HepG2 (cell line): ENCODE measurements around the gene LCN12. TPM values are rescaled to one million over a fixed set of nuclear protein-coding genes. Genes with fewer than 3 reads are reported as not detected.
A peak's percentile ranks its signal among the peaks of the same experiment; 100 is the strongest.

ENCODE experiments used
- ATAC-seq: fragments of 200-7000 bp; cut with Tn5 transposase; 3 replicates; pipeline ENCODE4 v1.9.1; 2020; ENCODE audit warnings: mild to moderate bottlenecking, moderate library complexity
- BruUV-seq: library from RNA; stranded (reverse); fragments of 400-500 nt; replicated peaks from 2 replicates; lab custom pipeline; 2021; lab: Mats Ljungman, UMichigan
- CTCF ChIA-PET: fragments of 300-600 bp; formaldehyde crosslinking; extraction: SDS; loops from one replicate; lab custom pipeline; 2021; ENCODE audit warnings: low total read pairs, inconsistent platforms, low intra/inter-chr PET ratio; lab: Yijun Ruan, JAX
- POLR2A ChIA-PET: fragments of 350-600 bp; sonication (Branson Sonifier 250); formaldehyde crosslinking; loops from one replicate; lab custom pipeline; 2020; ENCODE audit warnings: antibody characterized with exemption, inconsistent platforms; lab: Yijun Ruan, JAX
- DNase-seq: peaks from one replicate; pipeline ENCODE4 v3.0.0-alpha.2; 2015; ENCODE audit warnings: low spot score
- FAIRE-seq: peaks from 3 replicates; lab custom pipeline; 2011; peaks lifted over from hg19 to GRCh38; lab: Jason Lieb, UNC
- H2AFZ ChIP-seq: one replicate; pipeline ENCODE4 v1.6.1; 2011; ENCODE audit warnings: low read length, inconsistent platforms
- H3K27ac ChIP-seq: fragments of 300-600 bp; 3 replicates; pipeline ENCODE4 v1.8.0; 2011; ENCODE audit warnings: mixed run types, mild to moderate bottlenecking, mixed read lengths, low read length, inconsistent platforms; ENCODE audit not compliant: insufficient read depth; ENCODE audit errors: extremely low read length
- H3K27me3 ChIP-seq, 2 experiments: fragments of 200-600 bp in 1 of 2; 2 replicates in 1 of 2; 3 replicates in 1 of 2; pipeline versions ENCODE4 v1.6.0 to v1.8.0; 2011; ENCODE audit warnings: low read length in 2 of 2, mild to moderate bottlenecking in 2 of 2, moderate library complexity in 2 of 2, inconsistent platforms in 1 of 2; ENCODE audit not compliant: insufficient read depth in 2 of 2, control insufficient read depth in 1 of 2
- H3K36me3 ChIP-seq, 2 experiments: fragments of 200-600 bp in 1 of 2; replicated peaks in 1 of 2; 2 replicates in 1 of 2; 3 replicates in 1 of 2; pipeline versions ENCODE4 v1.5.1 to v1.8.0; 2011; ENCODE audit warnings: low read length in 2 of 2, inconsistent platforms in 1 of 2; ENCODE audit not compliant: insufficient read depth in 2 of 2, control insufficient read depth in 1 of 2
- H3K4me1 ChIP-seq: 2 replicates; pipeline ENCODE4 v1.5.1; 2012; ENCODE audit warnings: low read length, inconsistent platforms; ENCODE audit not compliant: insufficient read depth
- H3K4me2 ChIP-seq: 2 replicates; pipeline ENCODE4 v1.6.0; 2011; ENCODE audit warnings: low read depth, low read length, inconsistent platforms
- H3K4me3 ChIP-seq, 3 experiments: fragments of 200-600 bp in 1 of 3; sonication (generic), shearing (Covaris generic) in 1 of 3; replicated peaks in 1 of 3; 2 replicates each; pipeline ENCODE4 v1.5.1; 2011 to 2016; ENCODE audit warnings: low read length in 3 of 3, inconsistent platforms in 2 of 3, low read depth in 2 of 3, mild to moderate bottlenecking in 2 of 3, control low read depth in 1 of 3, mixed read lengths in 1 of 3; ENCODE audit not compliant: insufficient read depth in 1 of 3
- H3K79me2 ChIP-seq: one replicate; pipeline ENCODE4 v1.6.1; 2011; ENCODE audit warnings: low read length, inconsistent platforms; ENCODE audit not compliant: insufficient read depth
- H3K9ac ChIP-seq: 2 replicates; pipeline ENCODE4 v1.6.0; 2011; ENCODE audit warnings: mild to moderate bottlenecking, low read depth, low read length, inconsistent platforms; ENCODE audit not compliant: insufficient read depth
- H3K9me3 ChIP-seq: 2 replicates; pipeline ENCODE4 v1.5.1; 2012; ENCODE audit warnings: mild to moderate bottlenecking, low read length
- H4K20me1 ChIP-seq: 2 replicates; pipeline ENCODE4 v1.6.0; 2011; ENCODE audit warnings: inconsistent platforms, mild to moderate bottlenecking, low read length, moderate library complexity; ENCODE audit not compliant: insufficient read depth
- HNRNPL ChIP-seq: fragments of 200-400 bp; formaldehyde crosslinking; IDR thresholded peaks from 2 replicates; pipeline ENCODE4 v1.6.1; 2017; ENCODE audit warnings: mild to moderate bottlenecking, low read depth, low read length
- HOXA3 ChIP-seq: sonication (generic); formaldehyde crosslinking; IDR thresholded peaks from 2 replicates; pipeline ENCODE4 v1.5.0; 2020; ENCODE audit warnings: missing genetic modification reagents
- IRF9 ChIP-seq: sonication (generic); formaldehyde crosslinking; IDR thresholded peaks from 2 replicates; pipeline ENCODE4 v1.8.0; 2022; ENCODE audit warnings: missing genetic modification reagents, mild to moderate bottlenecking, borderline replicate concordance
- KDM5B ChIP-seq: sonication (generic); formaldehyde crosslinking; IDR thresholded peaks from 2 replicates; pipeline ENCODE4 v1.4.0; 2020; ENCODE audit warnings: missing genetic modification reagents, mild to moderate bottlenecking, borderline replicate concordance
- KLF15 ChIP-seq: sonication (generic); formaldehyde crosslinking; IDR thresholded peaks from 2 replicates; pipeline ENCODE4 v1.8.1; 2023; ENCODE audit warnings: borderline replicate concordance, mild to moderate bottlenecking, inconsistent platforms, missing genetic modification reagents, mixed read lengths
- RBFOX2 ChIP-seq: fragments of 200-400 bp; formaldehyde crosslinking; IDR thresholded peaks from 2 replicates; pipeline ENCODE4 v1.6.1; 2017; ENCODE audit warnings: low read depth, mild to moderate bottlenecking, low read length
- SP140L ChIP-seq: sonication (generic); formaldehyde crosslinking; IDR thresholded peaks from 2 replicates; pipeline ENCODE4 v1.4.0; 2020; ENCODE audit warnings: missing genetic modification reagents, borderline replicate concordance
- TOE1 ChIP-seq: sonication (generic); formaldehyde crosslinking; IDR thresholded peaks from 2 replicates; pipeline ENCODE4 v1.4.0; 2020; ENCODE audit warnings: mild to moderate bottlenecking, missing genetic modification reagents
- ZBTB33 ChIP-seq: sonication (generic); formaldehyde crosslinking; IDR thresholded peaks from 2 replicates; pipeline ENCODE4 v1.4.0; 2020; ENCODE audit warnings: missing genetic modification reagents
- ZNF234 ChIP-seq: sonication (generic); formaldehyde crosslinking; conservative IDR thresholded peaks from 2 replicates; pipeline ENCODE4 v1.5.1; 2020; ENCODE audit warnings: mild to moderate bottlenecking, missing genetic modification reagents
- ZNF263 ChIP-seq: sonication (generic); formaldehyde crosslinking; IDR thresholded peaks from 2 replicates; pipeline ENCODE4 v1.4.0; 2020; ENCODE audit warnings: missing genetic modification reagents
- ZNF292 ChIP-seq: sonication (generic); formaldehyde crosslinking; IDR thresholded peaks from 2 replicates; pipeline ENCODE4 v1.8.1; 2022; ENCODE audit warnings: mild to moderate bottlenecking, low read depth, missing genetic modification reagents, borderline replicate concordance
- ZNF605 ChIP-seq: sonication (generic); formaldehyde crosslinking; IDR thresholded peaks from 2 replicates; pipeline ENCODE4 v1.8.0; 2022; ENCODE audit warnings: mild to moderate bottlenecking, missing genetic modification reagents
- WGBS: methylation state at CpG from one replicate; pipeline ENCODE4 v1.1.6; 2017; ENCODE audit warnings: low lambda C conversion rate; 5-methylcytosine and 5-hydroxymethylcytosine counted together
- in situ Hi-C: cut with HindIII; loops from 2 replicates; pipeline ENCODE4 v1.10.0; 2017; ENCODE audit warnings: low pct_unique_long_range_greater_than_20kb; ENCODE audit not compliant: extremely low pct_ligation_motif_present
- intact Hi-C: fragments of 100-400 bp; cut with micrococcal nuclease; formaldehyde crosslinking; loops from one replicate; pipeline ENCODE4 v1.10.0; 2022; ENCODE audit not compliant: unreplicated experiment
- polyA plus RNA-seq, 8 experiments: library from polyadenylated mRNA; depleted of rRNA in 3 of 8; stranded (reverse) in 7 of 8; unstranded in 1 of 8; fragments of >200 nt; fragmentation: Illumina TruSeq in 4 of 8; extraction: Trizol in 4 of 8; gene quantifications; 2 replicates each; pipeline versions ENCODE4 v1.2.1 to v1.2.3, GENCODE V29; 2011 to 2016; ENCODE audit warnings: low read depth in 4 of 8, missing spikeins in 1 of 8, mixed read lengths in 1 of 8; ENCODE audit not compliant: insufficient read depth in 1 of 8
- total RNA-seq, 5 experiments: library from RNA; depleted of rRNA; stranded (reverse); fragments of >200 nt; fragmentation: Illumina TruSeq; extraction: Trizol; gene quantifications; 2 replicates each; pipeline ENCODE4 v1.2.3, GENCODE V29; 2016; ENCODE audit warnings: low read depth in 1 of 5

LCN12 gene
- total and polyA plus RNA-seq, 2 of the 13 experiments (the other 11 are each of a cell fraction or from before 2014, with no cell fraction given), result 3.4 to 6.9 TPM

- TF ChIP-seq KDM5B (CRISPR knock-in tag), result 0 out of 2 replicates have a peak, but pooled peaks have one; percentile 15
- TF ChIP-seq KLF15, result 0 out of 2 replicates have a peak, but pooled peaks have one; percentile 1
- TF ChIP-seq HNRNPL, result no peak
- no peak for TF ChIP-seq ZNF234 (CRISPR knock-in tag)
- TF ChIP-seq IRF9 (CRISPR knock-in tag), result 0 out of 2 replicates have a peak, but pooled peaks have one; percentile 78
- TF ChIP-seq ZNF605 (CRISPR knock-in tag), result 0 out of 2 replicates have a peak, but pooled peaks have one; percentile 2
Observed at GRCh38 chr9:136992819-136993369, 40.8 kb downstream of the LCN12 start (continued).

- no TSS peak for BruUV-seq
- 97% methylated on average over 41 of the region's 54 CpGs for WGBS
- no peak overlapping the region for H3K4me2 ChIP-seq
- FAIRE-seq (no peak), DNase-seq (no peak), ATAC-seq (no peak)
- intact Hi-C loops, result no loop called here
- CTCF ChIA-PET, result no interaction called here
- H2AFZ ChIP-seq, result no peak overlapping the region
- no peak overlapping the region for H3K9ac ChIP-seq
- no peak for TF ChIP-seq TOE1 (CRISPR knock-in tag)
- TF ChIP-seq ZNF292 (CRISPR knock-in tag), result no peak
- peak; percentile 61 for TF ChIP-seq HOXA3
- TF ChIP-seq ZBTB33, result 0 out of 2 replicates have a peak, but pooled peaks have one; percentile 30
- no peak for TF ChIP-seq SP140L (CRISPR knock-in tag)
- 0 out of 2 replicates have a peak, but pooled peaks have one; percentile 7 for TF ChIP-seq RBFOX2
- no peak for TF ChIP-seq ZNF263
- peaks cover 5% of the 10 kb centered on the region for H3K79me2 ChIP-seq
- in situ Hi-C loops, result no loop called here
- no peaks in the 10 kb centered on the region for H3K36me3 ChIP-seq
- peaks cover 70% of the 10 kb centered on the region for H3K4me1 ChIP-seq
- no peak overlapping the region for H3K4me3 ChIP-seq
- no peaks in the 10 kb centered on the region for H3K9me3 ChIP-seq
- H3K27ac ChIP-seq, result no peak overlapping the region
- H3K27me3 ChIP-seq, result no peaks in the 10 kb centered on the region
- POLR2A ChIA-PET, result interaction anchor here (2.7 kb wide), 1 partner anchor 7 kb away, joined by 22 read pairs; no protein-coding TSS in a partner anchor
- H4K20me1 ChIP-seq, result no peaks in the 10 kb centered on the region
Observed at GRCh38 chr9:136994180-136994887, 42.3 kb downstream of the LCN12 start.
